MM.1S (cell line): ENCODE results near the gene CDCA4.

Experiments
- DNase-seq: peaks from one replicate; pipeline ENCODE4 v3.0.0-alpha.2; 2015
- H2AFZ ChIP-seq: fragments of 300-600 bp; sonication (generic); 2 replicates; pipeline ENCODE4 v1.6.0; 2016; ENCODE audit warnings: antibody characterized with exemption, low read length
- H3F3A ChIP-seq: fragments of 300-600 bp; sonication (generic); 2 replicates; pipeline ENCODE4 v1.6.1; 2016; ENCODE audit warnings: mild to moderate bottlenecking, antibody characterized with exemption, low read length, moderate library complexity, mixed read lengths; ENCODE audit not compliant: insufficient read depth
- H3K27ac ChIP-seq: fragments of 300-600 bp; sonication (generic); 2 replicates; pipeline ENCODE4 v1.5.1; 2016; ENCODE audit warnings: mild to moderate bottlenecking, low read length
- H3K27me3 ChIP-seq: fragments of 300-600 bp; sonication (generic); replicated peaks from 2 replicates; pipeline ENCODE4 v1.6.0; 2016; ENCODE audit warnings: low read length; ENCODE audit not compliant: insufficient read depth
- H3K36me3 ChIP-seq: fragments of 300-600 bp; sonication (generic); replicated peaks from 2 replicates; pipeline ENCODE4 v1.6.1; 2016; ENCODE audit warnings: mild to moderate bottlenecking, low read length, mixed read lengths; ENCODE audit not compliant: insufficient read depth
- H3K4me1 ChIP-seq: fragments of 300-600 bp; sonication (generic); 2 replicates; pipeline ENCODE4 v1.6.1; 2016; ENCODE audit warnings: low read length, mixed read lengths
- H3K4me2 ChIP-seq: fragments of 300-600 bp; sonication (generic); 2 replicates; pipeline ENCODE4 v1.6.0; 2016; ENCODE audit warnings: low read depth, low read length
- H3K4me3 ChIP-seq: fragments of 300-600 bp; sonication (generic); 2 replicates; pipeline ENCODE4 v1.5.1; 2016; ENCODE audit warnings: low read length, mixed read lengths
- H3K79me2 ChIP-seq: fragments of 300-600 bp; sonication (generic); 2 replicates; pipeline ENCODE4 v1.6.1; 2016; ENCODE audit warnings: mixed run types, low read length, mixed read lengths
- H3K9ac ChIP-seq: fragments of 300-600 bp; sonication (generic); 2 replicates; pipeline ENCODE4 v1.6.1; 2016; ENCODE audit warnings: low read length, mixed read lengths
- H3K9me2 ChIP-seq: fragments of 300-600 bp; sonication (generic); replicated peaks from 2 replicates; pipeline ENCODE4 v1.6.1; 2016; ENCODE audit warnings: mild to moderate bottlenecking, low read length, mixed read lengths; ENCODE audit not compliant: insufficient read depth
- H3K9me3 ChIP-seq: fragments of 300-600 bp; sonication (generic); replicated peaks from 2 replicates; pipeline ENCODE4 v1.6.1; 2016; ENCODE audit warnings: mild to moderate bottlenecking, low read length, mixed read lengths; ENCODE audit not compliant: insufficient read depth
- H4K20me1 ChIP-seq: fragments of 300-600 bp; sonication (generic); 2 replicates; pipeline ENCODE4 v1.6.1; 2016; ENCODE audit warnings: mild to moderate bottlenecking, low read length, moderate library complexity, mixed read lengths; ENCODE audit not compliant: insufficient read depth
- EZH2 ChIP-seq: fragments of 300-600 bp; sonication (generic); optimal IDR thresholded peaks from 2 replicates; pipeline ENCODE3; 2017; ENCODE audit warnings: low read depth, mild to moderate bottlenecking, antibody characterized with exemption, low read length, mixed read lengths
- EZH2phosphoT487 ChIP-seq: fragments of 300-600 bp; sonication (generic); IDR thresholded peaks from 2 replicates; pipeline ENCODE4 v1.6.1; 2018; ENCODE audit warnings: antibody characterized with exemption, low read length
- TF ChIP-seq, protein P1 (sequence below): fragments of 300-600 bp; sonication (generic); IDR thresholded peaks from 2 replicates; pipeline ENCODE4 v1.5.1; 2016; ENCODE audit warnings: antibody characterized with exemption, low read length, mixed read lengths

Gene CDCA4

DNA sequence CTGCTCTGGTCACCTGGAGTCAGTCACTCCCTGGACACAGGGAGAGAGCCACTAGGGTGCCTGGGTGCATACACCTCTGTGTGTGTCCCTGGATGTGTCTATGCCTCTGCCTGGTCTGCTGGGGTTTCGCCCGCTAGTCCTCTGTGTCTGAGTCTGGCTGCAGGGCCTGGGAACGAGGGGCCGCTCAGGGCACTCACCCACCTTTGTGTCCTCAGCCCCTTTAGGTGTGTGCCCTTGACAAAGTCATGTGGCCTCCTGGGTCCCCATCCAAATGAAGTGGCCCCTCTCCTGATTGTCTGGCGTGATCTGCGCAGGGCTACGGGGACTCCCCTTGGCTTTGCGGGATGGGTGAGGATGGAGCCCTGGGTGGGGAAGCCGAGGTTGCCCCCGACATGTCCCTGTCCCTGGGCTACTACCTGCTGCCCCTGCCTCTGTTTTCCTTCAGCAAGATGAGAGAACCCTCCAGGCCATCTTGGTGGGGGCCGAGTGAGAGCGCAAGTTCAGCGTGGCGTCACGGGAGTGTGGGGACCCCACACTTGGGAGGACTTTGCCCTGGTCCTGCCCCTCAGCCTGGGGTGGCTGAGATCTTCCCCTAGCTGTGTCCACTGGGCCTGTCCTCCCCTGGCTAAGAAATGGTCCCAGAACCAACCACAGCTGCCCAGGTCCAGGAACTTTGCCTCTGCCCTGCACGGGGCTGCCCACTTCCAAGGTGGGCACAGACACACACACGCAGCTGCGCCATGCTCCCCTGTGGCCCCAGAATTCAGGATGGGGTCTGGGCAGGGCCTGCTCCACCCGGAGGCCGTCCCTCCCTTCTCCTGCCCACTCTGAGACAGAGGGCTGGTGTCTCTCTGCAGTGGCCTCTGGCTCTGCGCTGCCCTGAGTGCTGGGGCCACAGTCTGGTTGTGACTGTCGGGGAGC lies 40.0 kb downstream of the CDCA4 start:
- H3K27ac ChIP-seq: no peak overlapping the region
- H3K27me3 ChIP-seq: peaks cover 8% of the 10 kb centered on the region; the same call in 1 of the 2 replicates
- no peaks in the 10 kb centered on the region for H3K36me3 ChIP-seq
- H2AFZ ChIP-seq: no peak overlapping the region
- H3K79me2 ChIP-seq: no peaks in the 10 kb centered on the region
- H3K9me3 ChIP-seq: no peaks in the 10 kb centered on the region
- H3K4me2 ChIP-seq: no peak overlapping the region
- H3F3A ChIP-seq: no peaks in the 10 kb centered on the region
- H3K4me3 ChIP-seq: no peak overlapping the region
- no peaks in the 10 kb centered on the region for H4K20me1 ChIP-seq
- H3K9me2 ChIP-seq: no peaks in the 10 kb centered on the region
- no peak for DNase-seq
- H3K4me1 ChIP-seq: no peaks in the 10 kb centered on the region
- TF ChIP-seq EZH2 (no peak), EZH2phosphoT487 (no peak)
- TF ChIP-seq, protein P1, sequence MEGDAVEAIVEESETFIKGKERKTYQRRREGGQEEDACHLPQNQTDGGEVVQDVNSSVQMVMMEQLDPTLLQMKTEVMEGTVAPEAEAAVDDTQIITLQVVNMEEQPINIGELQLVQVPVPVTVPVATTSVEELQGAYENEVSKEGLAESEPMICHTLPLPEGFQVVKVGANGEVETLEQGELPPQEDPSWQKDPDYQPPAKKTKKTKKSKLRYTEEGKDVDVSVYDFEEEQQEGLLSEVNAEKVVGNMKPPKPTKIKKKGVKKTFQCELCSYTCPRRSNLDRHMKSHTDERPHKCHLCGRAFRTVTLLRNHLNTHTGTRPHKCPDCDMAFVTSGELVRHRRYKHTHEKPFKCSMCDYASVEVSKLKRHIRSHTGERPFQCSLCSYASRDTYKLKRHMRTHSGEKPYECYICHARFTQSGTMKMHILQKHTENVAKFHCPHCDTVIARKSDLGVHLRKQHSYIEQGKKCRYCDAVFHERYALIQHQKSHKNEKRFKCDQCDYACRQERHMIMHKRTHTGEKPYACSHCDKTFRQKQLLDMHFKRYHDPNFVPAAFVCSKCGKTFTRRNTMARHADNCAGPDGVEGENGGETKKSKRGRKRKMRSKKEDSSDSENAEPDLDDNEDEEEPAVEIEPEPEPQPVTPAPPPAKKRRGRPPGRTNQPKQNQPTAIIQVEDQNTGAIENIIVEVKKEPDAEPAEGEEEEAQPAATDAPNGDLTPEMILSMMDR: no peak
- no peak overlapping the region for H3K9ac ChIP-seq

DNA sequence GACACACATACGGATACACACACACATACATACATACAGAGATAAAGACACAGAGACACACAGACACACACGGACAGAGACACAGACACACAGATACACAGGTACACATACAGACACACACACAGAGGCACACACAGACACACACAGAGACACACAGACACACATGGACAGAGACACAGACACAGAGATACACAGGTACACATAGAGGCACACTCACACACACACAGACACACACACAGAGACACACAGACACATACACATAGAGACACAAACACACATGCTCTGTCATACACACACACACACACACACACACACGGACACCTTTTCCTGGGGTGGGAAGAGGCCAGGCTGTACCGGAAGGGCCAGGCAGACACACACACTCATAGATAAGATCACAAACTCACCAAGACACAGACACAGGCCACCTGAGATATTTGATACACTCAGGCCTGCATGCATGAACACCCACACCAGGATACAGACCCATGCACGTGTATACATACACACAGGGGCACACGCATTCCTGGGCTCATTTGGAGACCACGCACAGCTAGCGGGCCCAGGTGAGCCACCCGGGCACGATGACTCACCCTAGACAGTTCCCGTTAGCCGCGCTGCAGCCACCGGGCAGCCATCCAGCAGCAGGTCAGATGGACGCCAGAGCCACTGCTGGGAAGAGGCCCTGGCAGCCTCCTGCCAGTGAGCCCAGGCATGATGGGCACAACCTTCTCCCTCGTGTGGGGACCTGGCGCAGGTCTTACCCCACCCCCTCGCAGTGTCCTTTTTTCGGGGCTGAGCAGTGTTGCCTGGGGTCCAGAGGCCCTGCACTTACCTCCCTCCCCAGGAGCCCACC lies 40.9 kb downstream of the CDCA4 start:
- Histone ChIP-seq H3K4me2 (no peak overlapping the region), H4K20me1 (no peaks in the 10 kb centered on the region), H3K4me3 (no peak overlapping the region), H3K27ac (no peak overlapping the region), H3K9me2 (no peaks in the 10 kb centered on the region), H3K36me3 (no peaks in the 10 kb centered on the region), H3F3A (no peaks in the 10 kb centered on the region), H3K9me3 (no peaks in the 10 kb centered on the region), H2AFZ (no peak overlapping the region), H3K9ac (no peak overlapping the region), H3K79me2 (no peaks in the 10 kb centered on the region), H3K4me1 (no peaks in the 10 kb centered on the region), H3K27me3 (peaks cover 8% of the 10 kb centered on the region; the same call in 1 of the 2 replicates)
- DNase-seq: no peak
- TF ChIP-seq EZH2phosphoT487 (no peak), EZH2 (no peak)
- TF ChIP-seq, protein P1: no peak

DNA sequence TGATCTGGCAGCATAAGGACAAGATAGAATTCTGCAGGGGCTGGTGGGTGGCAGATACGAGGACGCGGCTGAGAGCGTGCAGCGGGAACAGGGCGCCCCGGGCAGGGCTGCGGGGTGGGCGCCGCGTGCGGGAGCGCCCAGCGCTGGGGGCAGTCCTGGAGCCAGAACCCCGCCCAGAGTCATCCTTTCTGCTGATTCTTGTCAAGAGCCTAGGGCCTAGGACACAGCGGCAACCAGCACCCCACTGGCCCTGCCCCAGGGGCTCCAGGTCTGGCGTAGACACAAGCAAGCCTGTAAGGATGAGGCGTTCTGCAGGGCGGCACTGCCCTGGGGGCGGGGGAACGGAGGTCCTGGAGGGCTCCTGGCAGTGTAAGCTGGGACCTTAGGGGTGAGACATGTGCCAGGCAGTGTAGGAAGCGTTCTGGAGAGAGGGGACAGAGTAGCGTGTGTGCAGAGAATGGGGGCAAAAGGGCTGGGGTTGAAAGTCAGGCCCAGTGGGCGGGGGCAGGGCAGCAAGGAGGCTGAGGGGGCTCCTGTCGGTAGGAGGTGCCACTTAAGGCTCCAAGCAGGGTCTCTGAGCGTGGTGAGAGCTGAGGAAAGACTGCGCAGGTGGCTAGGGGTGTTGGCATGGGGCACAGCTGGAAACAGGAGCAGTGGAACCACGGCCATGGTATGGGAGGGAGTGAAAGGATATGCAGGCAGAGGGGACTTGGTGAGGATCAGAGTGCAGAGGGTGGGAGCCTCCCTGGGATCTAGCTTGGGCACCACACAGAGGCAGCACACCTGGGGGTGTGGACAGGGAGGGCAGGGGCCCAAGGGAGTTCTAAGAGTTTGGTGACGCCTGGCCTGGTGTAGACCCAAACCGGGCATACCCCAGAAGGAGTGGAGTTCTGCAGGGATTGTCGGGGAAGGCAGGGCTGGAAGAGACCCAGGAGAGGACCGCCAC lies 41.9 kb downstream of the CDCA4 start:
- no peaks in the 10 kb centered on the region for H3K36me3 ChIP-seq
- no peak overlapping the region for H3K4me2 ChIP-seq
- peaks cover 11% of the 10 kb centered on the region; the same call in 1 of the 2 replicates for H3K27me3 ChIP-seq
- no peaks in the 10 kb centered on the region for H3K9me3 ChIP-seq
- H3K4me3 ChIP-seq: no peak overlapping the region
- no peak overlapping the region for H2AFZ ChIP-seq
- no peaks in the 10 kb centered on the region for H3K9me2 ChIP-seq
- H4K20me1 ChIP-seq: no peaks in the 10 kb centered on the region
- no peak overlapping the region for H3K27ac ChIP-seq
- H3F3A ChIP-seq: no peaks in the 10 kb centered on the region
- H3K4me1 ChIP-seq: no peaks in the 10 kb centered on the region
- TF ChIP-seq EZH2phosphoT487 (no peak), EZH2 (no peak)
- TF ChIP-seq, protein P1: no peak
- H3K9ac ChIP-seq: no peak overlapping the region
- no peaks in the 10 kb centered on the region for H3K79me2 ChIP-seq
- no peak for DNase-seq
